Inflammatory macrophage treated with lipopolysaccharide for 4 hours (primary cell): ENCODE data around the gene RAI1.

Experiments
- DNase-seq: peaks from one replicate; pipeline ENCODE4 v3.0.0-alpha.2; 2020

Gene RAI1

DNA sequence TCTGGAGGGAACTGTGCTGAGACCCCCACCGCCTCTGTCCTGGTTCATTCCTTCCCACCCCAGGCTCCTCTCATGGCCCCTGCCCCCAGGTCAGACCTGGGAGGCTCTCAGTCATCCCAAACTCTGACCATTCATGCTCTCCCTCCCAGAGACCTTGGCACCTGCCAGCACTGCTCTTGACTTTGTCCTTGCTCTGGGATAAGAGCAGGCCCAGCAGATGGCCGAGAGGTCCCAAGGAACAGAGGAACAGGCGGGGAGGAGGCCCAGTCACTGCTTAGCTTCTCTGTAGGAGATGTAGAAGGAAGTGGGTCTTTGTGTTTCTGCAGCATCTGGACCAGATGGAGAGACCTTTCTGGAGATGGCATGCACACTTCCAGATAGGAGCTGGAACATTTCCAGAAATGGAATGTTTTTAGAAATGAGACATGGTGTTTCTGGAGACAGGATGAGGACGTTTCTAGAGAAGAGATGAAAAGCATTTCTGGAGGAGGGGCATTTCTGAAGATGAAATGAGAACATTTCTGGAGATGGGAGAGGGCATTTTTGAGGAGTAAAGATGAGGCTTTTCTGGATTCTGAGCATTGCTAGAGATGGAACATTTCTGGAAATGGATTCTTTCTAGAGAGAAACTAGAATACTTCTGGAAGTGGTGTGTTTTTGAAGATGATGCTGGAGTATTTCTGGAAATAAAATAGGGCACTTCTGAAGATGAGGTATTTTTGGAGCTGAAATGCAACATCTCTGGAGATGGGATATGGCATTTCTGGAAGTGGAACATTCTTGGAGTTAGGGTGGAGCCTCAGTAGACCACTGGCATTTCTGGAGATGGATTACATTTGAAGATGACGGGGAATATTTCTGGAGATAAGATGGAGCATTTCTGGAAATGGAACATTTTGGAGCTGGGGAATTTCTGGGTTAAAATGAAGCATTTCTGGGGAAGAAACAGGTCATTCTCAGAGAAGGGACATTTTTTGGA is 55.2 kb downstream of the RAI1 start:
- no peak for DNase-seq

GRCh38 chr17:17737961-17738894 is 57.0 kb downstream of the RAI1 start:
- DNase-seq, result no peak

DNA sequence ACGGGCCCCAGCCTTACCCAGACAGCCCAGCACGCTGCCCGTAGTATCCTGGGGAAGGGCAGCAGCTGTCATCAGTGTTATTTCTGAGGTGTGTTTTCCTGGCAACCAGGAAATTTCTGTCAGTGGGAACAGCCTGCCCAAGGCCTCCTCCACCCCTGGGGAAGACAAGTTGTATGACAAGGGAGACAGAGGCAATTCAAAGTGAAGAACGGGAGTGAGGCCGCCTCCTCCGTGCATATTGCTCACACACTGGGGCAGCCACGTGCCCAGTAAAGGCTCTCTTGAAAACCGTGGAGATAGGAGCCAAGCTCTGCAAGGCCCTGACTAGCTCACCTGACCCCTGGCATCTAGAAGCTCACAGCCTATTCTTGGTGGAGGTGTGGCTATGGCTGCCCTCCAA is 57.6 kb downstream of the RAI1 start:
- DNase-seq, result no peak

- no peak for DNase-seq
These were observed 58.3 kb downstream of the RAI1 start for GRCh38 chr17:17739388-17740066.

- no peak for DNase-seq
These were observed 59.5 kb downstream of the RAI1 start for GRCh38 chr17:17740615-17741348.

DNA sequence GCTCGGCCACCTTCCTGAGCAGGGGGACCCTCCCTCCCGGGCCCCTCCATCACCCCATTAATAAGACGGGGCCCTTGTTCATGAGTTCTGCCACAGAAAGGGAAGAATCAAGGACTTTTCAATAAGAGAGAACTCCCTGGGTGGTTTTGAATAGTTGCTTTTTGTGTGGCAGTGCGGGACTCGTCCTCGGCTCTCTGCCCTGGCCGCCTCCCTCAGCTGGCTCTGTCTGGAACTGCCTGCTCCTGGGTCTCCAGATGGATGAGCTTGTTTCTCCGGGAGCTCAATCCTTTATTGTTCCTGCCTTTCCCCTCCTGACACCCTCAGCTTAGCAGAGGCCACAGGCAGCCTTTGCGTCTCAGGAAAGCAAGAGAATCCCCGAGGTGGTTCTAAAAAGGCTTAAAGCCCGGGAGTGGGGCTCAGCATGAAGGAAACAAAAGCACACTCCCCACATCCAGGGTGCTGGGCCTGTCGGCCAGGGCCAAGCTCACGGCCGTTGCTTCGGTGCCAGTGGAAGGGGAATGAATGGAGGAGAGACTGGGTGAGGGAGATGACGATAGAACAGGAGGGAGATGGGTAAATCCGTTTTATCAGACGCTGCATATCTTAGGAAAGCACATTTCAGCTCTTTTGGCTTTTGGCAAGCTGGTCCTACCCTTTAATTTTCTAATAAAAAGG is 60.2 kb downstream of the RAI1 start:
- no peak for DNase-seq

- no peak for DNase-seq
These were observed 60.9 kb downstream of the RAI1 start for GRCh38 chr17:17742133-17742621.

GRCh38 chr17:17742688-17743390 is 61.6 kb downstream of the RAI1 start:
- no peak for DNase-seq

- DNase-seq, result no peak
These were observed 62.3 kb downstream of the RAI1 start for GRCh38 chr17:17743391-17744112.

GRCh38 chr17:17744116-17744515 is 62.9 kb downstream of the RAI1 start:
- DNase-seq, result no peak

DNA sequence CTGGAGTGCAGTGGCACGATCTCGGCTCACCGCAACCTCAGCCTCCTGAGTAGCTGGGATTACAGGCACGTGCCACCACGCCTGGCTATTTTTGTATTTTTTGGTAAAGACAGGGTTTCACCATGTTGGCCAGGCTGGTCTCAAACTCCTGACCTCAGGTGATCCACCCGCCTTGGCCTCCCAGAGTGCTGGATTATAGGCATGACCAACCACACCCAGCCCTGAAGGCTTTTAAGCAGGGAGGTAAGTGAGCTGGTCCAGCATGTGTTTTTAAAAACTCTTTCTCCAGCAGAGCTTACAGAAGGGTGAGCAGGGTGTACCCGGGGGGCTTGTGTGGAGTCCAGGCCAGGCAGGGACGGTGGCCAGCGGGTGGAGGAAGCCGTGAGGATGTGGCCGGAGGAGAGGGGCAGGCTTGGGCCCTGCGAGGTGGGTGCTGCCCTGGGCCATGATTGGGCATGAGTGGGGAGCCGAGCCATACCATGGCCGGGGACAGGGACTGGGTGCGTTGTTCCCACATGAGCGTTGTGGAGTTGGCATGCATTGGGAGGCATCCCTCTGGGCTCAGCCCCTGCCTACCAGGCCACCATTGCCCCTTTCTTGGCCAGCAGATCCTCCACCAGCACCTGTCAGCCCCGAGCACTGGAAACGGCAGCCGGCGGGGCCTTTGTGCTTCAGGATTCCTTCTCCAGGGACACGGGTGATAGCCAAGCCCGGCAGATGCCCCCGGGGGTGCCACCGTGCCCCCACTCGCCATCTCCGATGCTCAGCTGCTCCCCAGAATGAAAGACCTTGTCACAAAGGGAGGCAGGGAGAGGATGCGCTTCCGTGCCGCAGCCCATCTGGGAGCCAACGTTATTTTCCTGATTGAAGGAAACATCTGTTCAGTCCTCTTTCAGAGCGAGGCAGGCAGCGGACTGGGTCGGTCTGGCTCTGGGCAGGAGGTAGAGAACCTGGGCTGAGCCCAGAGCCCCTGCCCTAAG is 64.5 kb downstream of the RAI1 start:
- DNase-seq, result no peak

- DNase-seq, result no peak
These were observed 66.9 kb downstream of the RAI1 start for GRCh38 chr17:17748179-17748578.

DNA sequence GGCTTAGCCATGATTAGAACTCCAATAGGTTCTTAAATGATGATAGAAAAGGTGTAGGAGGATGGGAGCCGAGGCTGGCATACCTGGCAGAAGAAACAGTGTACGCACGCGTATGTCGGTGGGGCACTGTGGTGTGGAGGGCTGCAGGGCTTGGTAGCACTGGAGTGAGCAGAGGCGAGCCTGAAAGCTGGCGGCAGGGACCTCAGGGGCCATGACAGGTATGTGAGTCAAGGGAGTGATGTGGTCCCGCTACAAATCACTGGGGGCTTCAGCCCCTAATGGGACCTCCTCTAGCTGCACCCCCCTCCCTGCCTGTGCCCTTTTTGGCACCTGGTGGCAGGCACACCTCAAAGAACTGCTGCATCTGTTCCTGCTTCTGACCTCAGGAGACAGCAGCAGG is 67.3 kb downstream of the RAI1 start:
- no peak for DNase-seq

- peak; percentile 25 for DNase-seq
These were observed 67.9 kb downstream of the RAI1 start for GRCh38 chr17:17749025-17749772.

DNA sequence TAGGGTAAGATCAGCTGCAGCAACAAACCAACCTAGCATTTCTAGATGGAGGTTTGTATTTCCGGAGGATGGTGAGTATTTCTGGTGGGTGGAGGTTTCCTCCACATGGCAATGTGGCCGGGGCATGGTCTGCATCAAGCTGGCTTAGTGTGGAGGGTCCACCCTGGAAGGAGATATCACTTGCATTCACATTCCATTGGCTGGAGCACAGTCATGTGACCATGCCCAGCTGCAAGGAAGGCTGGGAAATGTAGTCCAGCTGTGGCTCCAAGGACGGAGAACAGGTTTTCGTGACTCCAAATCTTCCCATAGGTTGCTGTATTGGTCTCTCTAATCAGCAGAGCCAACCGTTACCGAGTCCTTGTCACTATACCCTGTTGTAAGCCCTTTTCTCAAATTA is 68.7 kb downstream of the RAI1 start:
- DNase-seq, result peak; percentile 44

DNA sequence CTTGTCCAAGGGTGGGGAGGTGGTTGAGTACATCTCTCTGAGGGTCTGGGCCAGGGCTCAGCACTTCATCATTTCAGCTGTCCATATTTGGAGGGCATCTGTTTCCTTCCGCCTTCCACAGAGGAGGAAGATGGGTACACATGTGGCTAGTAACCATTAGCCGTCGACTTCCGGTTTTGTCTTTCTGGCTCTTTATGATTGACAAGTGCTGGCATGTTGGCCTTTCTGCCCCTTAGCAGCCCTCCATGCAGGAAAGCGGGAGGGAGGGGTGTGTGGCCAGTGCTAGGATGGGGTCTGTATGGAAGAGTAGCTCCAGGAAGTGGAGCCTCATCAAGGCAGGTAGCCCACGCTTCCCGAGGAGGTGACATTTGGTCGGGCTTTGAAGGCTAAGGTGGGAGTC is 69.6 kb downstream of the RAI1 start:
- DNase-seq, result peak; percentile 79

DNA sequence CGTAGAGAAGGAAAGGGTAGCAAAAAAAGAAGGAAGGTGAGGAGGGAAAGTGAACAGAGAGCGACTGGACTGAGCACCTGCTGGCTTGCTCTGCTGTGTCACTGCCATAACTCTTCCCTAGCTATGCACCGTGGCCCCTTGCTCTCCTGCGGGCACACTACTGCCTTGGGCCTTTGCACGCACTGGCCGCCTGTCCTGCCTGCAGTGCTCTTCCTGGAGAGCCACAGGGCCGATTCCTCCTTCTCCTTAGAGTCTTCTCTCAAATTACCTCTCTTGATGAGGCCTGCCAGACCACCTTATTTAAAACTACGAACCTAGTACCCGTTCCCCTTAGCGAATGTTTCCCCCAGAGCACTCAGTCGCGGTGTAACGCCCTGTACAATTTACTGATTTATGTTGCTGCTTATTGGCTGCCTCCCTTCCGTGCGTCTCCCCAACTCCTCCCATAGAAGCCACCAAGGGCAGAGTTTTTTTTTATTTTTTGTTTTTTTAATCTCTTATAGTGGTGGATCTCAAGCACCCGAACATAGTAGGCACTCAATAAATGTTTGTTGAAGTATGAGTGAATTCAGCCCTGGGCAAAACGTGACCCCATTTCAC is 70.3 kb downstream of the RAI1 start:
- DNase-seq, result peak; percentile 3
